Measurements from ENCODE around the gene HS1BP3. TPM values are rescaled to one million over a fixed set of nuclear protein-coding genes. Genes with fewer than 3 reads are reported as not detected.

Gene HS1BP3
- total RNA-seq, 1 donor from 2014 or later: 16.5 TPM

DNA sequence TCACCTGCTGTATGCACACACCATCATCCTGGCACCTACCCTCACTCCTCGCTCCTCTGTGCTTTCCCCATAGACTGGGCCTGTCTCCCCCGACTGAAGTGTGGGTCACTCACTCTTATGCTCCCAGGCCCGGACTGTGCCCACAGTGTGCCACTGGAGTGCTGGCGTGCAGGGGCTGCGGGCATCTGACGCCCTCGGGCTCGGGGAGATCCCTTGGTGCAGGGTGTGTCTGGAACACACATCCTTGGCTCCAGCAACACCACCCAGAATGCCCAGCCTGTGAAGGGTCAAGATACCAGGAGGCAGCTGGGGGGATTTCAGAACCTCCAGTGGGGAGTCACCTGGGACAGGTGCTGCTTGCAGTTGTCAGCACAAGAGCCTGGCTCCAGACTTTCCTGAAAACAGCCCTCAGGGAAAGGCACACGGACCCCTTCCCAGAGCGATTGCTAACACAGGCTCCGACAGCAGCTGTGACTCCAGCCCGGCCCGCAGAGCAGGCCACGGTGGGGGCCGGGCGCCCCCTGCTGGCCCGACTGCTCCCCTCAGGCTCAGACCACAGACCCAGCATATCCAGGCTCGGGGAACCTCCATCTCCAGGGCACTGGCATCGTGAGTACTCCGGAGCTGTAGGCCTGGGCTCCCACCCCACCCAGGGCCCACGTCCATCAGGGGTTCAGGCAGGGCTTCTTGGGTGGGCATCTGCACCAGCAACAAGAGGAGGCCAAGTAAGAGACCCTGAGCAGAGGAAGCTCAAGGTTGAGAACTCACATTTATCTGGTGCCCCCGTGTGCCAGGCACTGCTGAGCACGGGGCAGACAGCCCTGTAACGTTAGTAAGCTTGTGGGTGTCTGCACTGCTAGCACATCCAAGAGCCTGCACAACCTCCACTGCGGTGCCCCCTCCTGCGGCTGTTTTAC is 8.6 kb downstream of the HS1BP3 start:
- peak; percentile 60 to 83 for DNase-seq (ENCODE audit: low spot score in 2 of 2, unreplicated experiment in 2 of 2)
- Mint-ChIP-seq H3K4me3 (no peak overlapping the region), H3K27ac (no peak overlapping the region), H3K36me3 (peaks cover 7% of the 10 kb centered on the region), H3K27me3 (ENCODE audit: low read depth) (no peaks in the 10 kb centered on the region), H3K9me3 (no peaks in the 10 kb centered on the region), H3K4me1 (peaks cover 2% of the 10 kb centered on the region)
- TF ChIP-seq, protein P1, sequence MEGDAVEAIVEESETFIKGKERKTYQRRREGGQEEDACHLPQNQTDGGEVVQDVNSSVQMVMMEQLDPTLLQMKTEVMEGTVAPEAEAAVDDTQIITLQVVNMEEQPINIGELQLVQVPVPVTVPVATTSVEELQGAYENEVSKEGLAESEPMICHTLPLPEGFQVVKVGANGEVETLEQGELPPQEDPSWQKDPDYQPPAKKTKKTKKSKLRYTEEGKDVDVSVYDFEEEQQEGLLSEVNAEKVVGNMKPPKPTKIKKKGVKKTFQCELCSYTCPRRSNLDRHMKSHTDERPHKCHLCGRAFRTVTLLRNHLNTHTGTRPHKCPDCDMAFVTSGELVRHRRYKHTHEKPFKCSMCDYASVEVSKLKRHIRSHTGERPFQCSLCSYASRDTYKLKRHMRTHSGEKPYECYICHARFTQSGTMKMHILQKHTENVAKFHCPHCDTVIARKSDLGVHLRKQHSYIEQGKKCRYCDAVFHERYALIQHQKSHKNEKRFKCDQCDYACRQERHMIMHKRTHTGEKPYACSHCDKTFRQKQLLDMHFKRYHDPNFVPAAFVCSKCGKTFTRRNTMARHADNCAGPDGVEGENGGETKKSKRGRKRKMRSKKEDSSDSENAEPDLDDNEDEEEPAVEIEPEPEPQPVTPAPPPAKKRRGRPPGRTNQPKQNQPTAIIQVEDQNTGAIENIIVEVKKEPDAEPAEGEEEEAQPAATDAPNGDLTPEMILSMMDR (IDR thresholded peaks at IDR 0.05; ENCODE audit: unreplicated experiment): peak; percentile 93

DNA sequence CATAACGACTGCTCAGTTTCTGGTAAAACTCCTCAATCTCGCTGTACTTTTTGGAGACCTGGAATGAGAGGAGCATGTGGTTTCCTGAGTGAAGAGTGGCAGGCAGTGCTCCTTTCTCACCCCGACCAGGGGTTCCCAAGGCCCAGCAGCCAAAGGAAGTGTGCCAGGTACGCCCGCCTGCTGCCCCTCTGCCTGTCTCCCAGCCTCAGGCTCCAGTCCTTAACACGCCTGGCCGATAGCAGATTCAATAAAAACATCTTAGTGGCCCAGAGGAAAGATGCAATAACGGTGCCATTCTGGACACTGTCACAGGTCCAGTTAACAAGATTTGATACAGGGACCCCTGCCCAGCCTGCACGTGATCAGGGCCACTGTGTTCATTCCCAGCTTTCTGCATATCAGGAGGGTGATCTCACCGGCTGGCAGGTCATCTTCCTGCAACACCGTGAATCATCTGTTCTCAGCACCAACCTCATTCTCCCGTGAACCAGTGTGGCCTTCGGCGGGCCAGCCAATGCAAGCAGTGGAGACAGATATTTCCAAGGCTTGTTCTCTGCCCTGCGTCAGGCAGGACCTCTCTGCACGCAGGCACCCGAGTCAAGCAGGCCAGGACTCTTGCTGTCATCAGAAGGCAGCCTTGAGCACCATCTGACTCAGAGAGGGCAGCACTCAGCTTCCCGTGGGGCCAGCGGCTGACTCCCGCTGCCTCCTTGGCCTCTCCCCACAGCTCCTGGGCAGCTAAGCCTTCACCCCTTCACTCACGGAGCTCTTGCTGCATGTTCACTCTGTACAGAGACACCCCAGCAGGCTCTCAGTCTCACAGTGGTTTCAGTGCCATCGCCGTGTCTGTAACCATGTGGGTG is 9.5 kb downstream of the HS1BP3 start:
- H3K4me3 Mint-ChIP-seq: no peak overlapping the region

DNA sequence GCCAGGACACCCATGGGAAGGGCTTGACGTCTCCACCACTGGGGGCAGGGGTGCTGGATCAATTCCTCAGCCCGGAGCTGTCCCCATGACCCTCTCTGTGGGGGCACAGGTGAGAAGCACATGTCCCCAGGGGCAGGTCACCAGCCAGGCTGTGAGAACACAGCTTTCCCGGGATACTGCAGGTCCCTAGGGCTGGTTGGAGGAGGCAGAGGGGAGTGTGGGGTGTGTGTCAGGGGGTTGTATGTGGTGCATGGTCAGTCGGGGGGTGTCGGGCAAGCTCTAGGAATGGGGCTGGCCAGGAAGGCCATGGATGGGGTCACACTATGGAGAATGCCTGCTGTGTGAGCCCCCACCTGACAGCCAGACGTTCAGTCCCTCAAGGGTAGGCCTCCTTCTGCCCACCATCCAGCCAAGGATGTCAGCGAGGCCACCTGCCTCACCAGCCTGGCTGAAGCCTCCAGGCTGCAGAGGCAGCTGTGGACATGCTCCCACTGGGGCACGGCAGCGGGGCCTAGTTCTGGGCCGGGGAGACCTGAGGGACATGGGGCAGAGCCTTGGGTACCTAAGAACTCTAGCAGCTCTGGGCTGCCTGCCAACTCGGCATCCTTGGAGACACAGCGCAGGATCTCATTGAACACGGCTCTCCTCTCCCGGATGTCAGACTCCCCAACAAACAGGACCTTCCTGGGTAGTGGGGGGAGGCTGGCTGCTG is 10.3 kb downstream of the HS1BP3 start:
- peaks cover 6% of the 10 kb centered on the region for H3K4me1 Mint-ChIP-seq
- TF ChIP-seq, protein P1 (IDR thresholded peaks at IDR 0.05; ENCODE audit: unreplicated experiment): no peak
- no peak for DNase-seq (ENCODE audit: low spot score in 2 of 2, unreplicated experiment in 2 of 2)
- H3K27ac Mint-ChIP-seq: no peak overlapping the region
- peaks cover 9% of the 10 kb centered on the region for H3K36me3 Mint-ChIP-seq
- H3K27me3 Mint-ChIP-seq (ENCODE audit: low read depth): no peaks in the 10 kb centered on the region
- no peak overlapping the region for H3K4me3 Mint-ChIP-seq
- no peaks in the 10 kb centered on the region for H3K9me3 Mint-ChIP-seq

More for the DNA sequence above, 9.5 kb downstream of the HS1BP3 start:
- Mint-ChIP-seq H3K36me3 (peaks cover 7% of the 10 kb centered on the region), H3K4me1 (peaks cover 2% of the 10 kb centered on the region), H3K27me3 (ENCODE audit: low read depth) (no peaks in the 10 kb centered on the region), H3K9me3 (no peaks in the 10 kb centered on the region), H3K27ac (no peak overlapping the region)
- TF ChIP-seq, protein P1 (IDR thresholded peaks at IDR 0.05; ENCODE audit: unreplicated experiment): no peak
- no peak for DNase-seq (ENCODE audit: low spot score in 2 of 2, unreplicated experiment in 2 of 2)

DNA sequence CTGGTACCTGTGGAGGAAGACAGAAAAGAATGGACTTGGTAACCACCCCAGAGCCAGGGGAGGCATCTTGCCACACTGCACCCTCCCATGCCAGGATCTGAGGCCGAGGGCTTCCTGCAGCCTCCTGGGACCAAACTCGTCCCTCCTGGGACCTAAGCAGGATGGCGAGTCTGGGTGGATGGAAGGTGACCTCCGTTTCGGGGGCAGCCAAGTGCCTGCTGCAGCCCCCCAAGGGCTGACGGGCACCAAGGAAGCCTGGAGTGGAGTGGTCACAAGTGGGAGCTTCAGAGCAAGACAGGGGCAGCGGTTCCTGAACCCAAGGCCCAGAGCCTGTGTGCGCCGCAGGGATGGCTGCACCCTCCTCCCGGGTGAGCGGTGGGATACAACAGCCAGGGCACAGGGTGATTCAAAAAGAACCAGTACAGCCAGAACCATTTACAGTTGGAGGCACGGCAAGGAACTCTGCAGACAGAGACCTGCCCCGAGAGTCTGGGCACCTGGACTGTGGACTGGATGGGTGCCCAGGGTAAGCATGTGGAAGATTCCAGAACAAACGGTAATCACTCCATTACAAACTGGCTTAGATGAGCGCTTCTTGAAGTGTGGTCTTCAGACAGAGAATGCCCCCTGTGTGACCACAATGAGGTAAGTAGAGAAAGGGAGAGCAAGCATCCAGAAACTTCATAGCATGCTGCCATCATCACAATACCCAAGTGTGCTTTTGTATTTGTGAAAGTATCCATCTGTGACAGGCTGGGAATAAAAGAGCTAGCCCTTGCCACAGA is 12.1 kb downstream of the HS1BP3 start:
- Mint-ChIP-seq H3K4me3 (no peak overlapping the region), H3K27me3 (ENCODE audit: low read depth) (no peaks in the 10 kb centered on the region), H3K4me1 (peaks cover 22% of the 10 kb centered on the region), H3K27ac (no peak overlapping the region), H3K36me3 (peaks cover 9% of the 10 kb centered on the region), H3K9me3 (no peaks in the 10 kb centered on the region)
- DNase-seq (ENCODE audit: low spot score in 2 of 2, unreplicated experiment in 2 of 2): no peak
- TF ChIP-seq, protein P1 (IDR thresholded peaks at IDR 0.05; ENCODE audit: unreplicated experiment): no peak

DNA sequence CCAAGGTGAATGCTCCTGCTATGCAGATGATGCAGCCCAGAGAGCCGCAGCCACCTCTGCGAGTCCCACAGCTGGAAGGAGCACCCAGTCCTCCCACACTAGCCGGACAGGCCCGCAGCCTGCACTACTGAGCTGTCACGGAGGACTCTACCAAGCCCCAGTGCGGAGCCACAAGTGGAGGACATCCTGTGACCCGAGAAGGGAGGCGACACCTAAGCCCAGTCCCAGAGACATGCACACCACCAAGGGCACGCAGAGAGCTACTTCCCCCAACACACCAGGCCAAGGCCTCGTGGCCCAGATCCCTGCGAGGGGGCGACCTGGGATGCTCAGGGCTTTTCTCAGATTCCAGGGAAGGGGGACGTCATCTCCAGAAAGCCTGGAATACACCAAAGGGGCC is 12.9 kb downstream of the HS1BP3 start:
- TF ChIP-seq, protein P1 (IDR thresholded peaks at IDR 0.05; ENCODE audit: unreplicated experiment): no peak
- no peak for DNase-seq (ENCODE audit: low spot score in 2 of 2, unreplicated experiment in 2 of 2)

More for the DNA sequence above, 12.9 kb downstream of the HS1BP3 start:
- H3K27me3 Mint-ChIP-seq (ENCODE audit: low read depth): no peaks in the 10 kb centered on the region
- H3K4me3 Mint-ChIP-seq: no peak overlapping the region
- H3K36me3 Mint-ChIP-seq: peaks cover 9% of the 10 kb centered on the region
- no peaks in the 10 kb centered on the region for H3K9me3 Mint-ChIP-seq
- H3K4me1 Mint-ChIP-seq: peaks cover 24% of the 10 kb centered on the region
- H3K27ac Mint-ChIP-seq: no peak overlapping the region

Measured in mesothelial cell of epicardium (in vitro differentiated cells).